ENCODE measurements around the gene TLE1. TPM values are rescaled to one million over a fixed set of nuclear protein-coding genes. Genes with fewer than 3 reads are reported as not detected.
A peak's percentile ranks its signal among the peaks of the same experiment; 100 is the strongest.
"Not testable (repeated sequence)": the region's sequence is repeated elsewhere in the genome, so short reads cannot be mapped to it uniquely, and the experiment has no call there.

The TLE1 gene
- total RNA-seq, 1 donor from 2014 or later: 60.6 TPM

DNA sequence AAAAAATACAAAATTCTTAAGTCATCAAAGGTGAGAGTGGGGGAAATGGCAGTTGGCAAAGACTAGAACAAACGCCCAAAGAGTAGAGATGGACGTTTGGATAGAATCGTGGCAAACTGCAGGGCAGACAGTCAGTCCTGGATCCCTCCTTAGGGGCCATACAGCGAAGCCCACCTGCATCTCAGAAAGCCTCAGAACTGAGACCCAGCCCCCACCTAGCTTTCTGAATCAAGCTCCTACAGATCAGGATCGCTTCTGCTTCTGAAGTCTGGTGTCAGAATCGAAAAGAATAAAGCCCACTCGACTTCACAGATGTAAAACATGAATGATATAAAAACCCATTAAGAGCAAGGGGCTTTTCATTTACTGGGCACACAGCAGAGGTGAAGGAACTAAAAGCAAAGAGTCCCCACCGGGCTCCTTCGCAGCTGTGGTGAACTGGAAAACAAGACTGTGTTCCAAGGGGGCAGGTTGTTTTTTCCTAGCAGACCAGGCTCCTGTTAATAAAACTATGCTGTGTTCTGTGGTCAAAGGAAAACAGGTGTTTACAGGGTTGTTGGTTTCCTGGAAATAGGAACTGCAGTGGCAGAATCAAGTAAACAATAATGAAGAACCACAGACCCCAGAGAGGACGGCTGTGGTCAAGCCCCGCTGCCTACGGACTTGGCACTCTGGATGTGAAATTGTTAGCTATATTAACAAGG, 91.8 kb downstream of the TLE1 start:
- peaks cover 68% of the 10 kb centered on the region for H3K36me3 Mint-ChIP-seq (ENCODE audit: unreplicated experiment)

DNA sequence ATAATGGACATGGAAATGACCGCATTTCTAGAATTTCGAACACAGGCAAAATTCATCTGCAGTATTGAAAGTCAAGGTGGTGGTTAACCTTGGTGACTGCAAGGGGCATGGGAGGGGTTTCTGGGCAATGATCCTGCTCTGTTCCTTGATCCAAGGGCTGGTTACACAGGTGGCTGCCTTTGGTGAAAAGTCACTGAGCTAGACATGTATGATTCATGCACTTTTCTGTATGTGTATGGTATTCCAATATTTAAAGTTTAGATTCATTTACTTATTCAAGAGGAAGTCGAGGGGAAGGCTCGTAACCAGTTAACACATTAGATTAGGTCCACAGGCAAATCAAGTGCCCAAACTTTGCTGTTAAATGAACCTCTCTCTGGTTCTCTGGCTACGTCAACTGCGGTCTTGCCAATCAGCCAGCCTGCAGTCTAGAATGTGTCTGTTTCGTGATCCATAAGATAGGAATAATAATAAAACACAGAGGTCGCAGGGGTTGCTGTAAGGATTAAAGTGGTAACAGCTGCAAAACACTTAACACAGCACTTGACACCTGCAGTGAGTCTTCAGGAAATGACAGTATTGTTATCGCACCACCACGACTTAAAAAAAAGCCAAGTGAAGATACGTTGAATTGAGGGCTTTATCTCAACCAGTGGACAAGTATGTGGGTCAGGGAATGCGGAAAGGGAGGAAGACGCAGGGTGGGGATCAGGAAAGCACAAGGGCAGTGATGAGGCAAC, 92.5 kb downstream of the TLE1 start:
- TF ChIP-seq, protein P1, sequence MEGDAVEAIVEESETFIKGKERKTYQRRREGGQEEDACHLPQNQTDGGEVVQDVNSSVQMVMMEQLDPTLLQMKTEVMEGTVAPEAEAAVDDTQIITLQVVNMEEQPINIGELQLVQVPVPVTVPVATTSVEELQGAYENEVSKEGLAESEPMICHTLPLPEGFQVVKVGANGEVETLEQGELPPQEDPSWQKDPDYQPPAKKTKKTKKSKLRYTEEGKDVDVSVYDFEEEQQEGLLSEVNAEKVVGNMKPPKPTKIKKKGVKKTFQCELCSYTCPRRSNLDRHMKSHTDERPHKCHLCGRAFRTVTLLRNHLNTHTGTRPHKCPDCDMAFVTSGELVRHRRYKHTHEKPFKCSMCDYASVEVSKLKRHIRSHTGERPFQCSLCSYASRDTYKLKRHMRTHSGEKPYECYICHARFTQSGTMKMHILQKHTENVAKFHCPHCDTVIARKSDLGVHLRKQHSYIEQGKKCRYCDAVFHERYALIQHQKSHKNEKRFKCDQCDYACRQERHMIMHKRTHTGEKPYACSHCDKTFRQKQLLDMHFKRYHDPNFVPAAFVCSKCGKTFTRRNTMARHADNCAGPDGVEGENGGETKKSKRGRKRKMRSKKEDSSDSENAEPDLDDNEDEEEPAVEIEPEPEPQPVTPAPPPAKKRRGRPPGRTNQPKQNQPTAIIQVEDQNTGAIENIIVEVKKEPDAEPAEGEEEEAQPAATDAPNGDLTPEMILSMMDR (IDR thresholded peaks at IDR 0.05): no peak
- Mint-ChIP-seq H3K36me3 (ENCODE audit: unreplicated experiment) (peaks cover 68% of the 10 kb centered on the region), H3K4me3 (ENCODE audit: unreplicated experiment) (no peak overlapping the region), H3K9me3 (ENCODE audit: unreplicated experiment) (peaks cover 5% of the 10 kb centered on the region), H3K27me3 (ENCODE audit: unreplicated experiment) (no peaks in the 10 kb centered on the region), H3K4me1 (ENCODE audit: unreplicated experiment) (peaks cover 61% of the 10 kb centered on the region), H3K27ac (ENCODE audit: unreplicated experiment) (peak overlapping the region; percentile 73)
- no peak for DNase-seq (ENCODE audit: extremely low spot score, unreplicated experiment)

More for the DNA sequence above, 91.8 kb downstream of the TLE1 start:
- peaks cover 67% of the 10 kb centered on the region for H3K4me1 Mint-ChIP-seq (ENCODE audit: unreplicated experiment)
- TF ChIP-seq, protein P1 (IDR thresholded peaks at IDR 0.05): no peak
- H3K9me3 Mint-ChIP-seq (ENCODE audit: unreplicated experiment): peaks cover 5% of the 10 kb centered on the region
- H3K27me3 Mint-ChIP-seq (ENCODE audit: unreplicated experiment): no peaks in the 10 kb centered on the region
- no peak for DNase-seq (ENCODE audit: extremely low spot score, unreplicated experiment)
- no peak overlapping the region for H3K27ac Mint-ChIP-seq (ENCODE audit: unreplicated experiment)
- no peak overlapping the region for H3K4me3 Mint-ChIP-seq (ENCODE audit: unreplicated experiment)

DNA sequence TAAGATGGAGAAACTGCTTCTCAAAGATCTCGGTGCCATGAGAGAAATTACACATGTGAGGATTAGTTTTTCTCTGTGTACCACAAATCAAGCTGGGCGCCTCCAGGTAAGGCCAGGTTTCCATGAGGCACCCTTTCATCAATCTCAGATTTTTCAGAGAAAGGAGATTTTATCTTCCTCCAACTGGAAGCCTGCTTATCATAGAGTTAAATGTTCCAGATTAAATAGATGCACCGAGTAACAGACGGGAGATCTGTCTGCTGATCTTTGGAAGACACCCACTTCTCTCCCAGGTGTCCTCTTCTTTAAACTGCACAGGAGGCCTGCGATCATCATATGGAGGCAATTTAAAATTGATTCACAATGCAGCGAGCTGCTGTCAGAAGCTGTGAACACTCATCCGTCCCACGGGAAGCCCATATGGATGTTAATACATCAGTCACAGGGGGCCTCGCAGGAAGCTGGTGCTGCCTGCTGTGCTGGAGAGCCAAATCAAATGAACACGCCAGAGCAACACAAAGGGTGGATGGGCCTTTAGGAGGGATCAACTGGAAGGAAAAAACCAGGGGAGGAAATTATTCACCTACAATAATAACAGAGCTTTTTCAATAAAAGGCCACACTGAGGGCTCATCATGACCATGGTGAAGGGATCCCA, 93.3 kb downstream of the TLE1 start:
- H3K9me3 Mint-ChIP-seq (ENCODE audit: unreplicated experiment): peaks cover 5% of the 10 kb centered on the region
- peaks cover 71% of the 10 kb centered on the region for H3K36me3 Mint-ChIP-seq (ENCODE audit: unreplicated experiment)
- DNase-seq (ENCODE audit: extremely low spot score, unreplicated experiment): no peak
- H3K4me3 Mint-ChIP-seq (ENCODE audit: unreplicated experiment): no peak overlapping the region
- TF ChIP-seq, protein P1 (IDR thresholded peaks at IDR 0.05): no peak
- peaks cover 53% of the 10 kb centered on the region for H3K4me1 Mint-ChIP-seq (ENCODE audit: unreplicated experiment)
- no peaks in the 10 kb centered on the region for H3K27me3 Mint-ChIP-seq (ENCODE audit: unreplicated experiment)
- H3K27ac Mint-ChIP-seq (ENCODE audit: unreplicated experiment): peak overlapping the region; percentile 73

DNA sequence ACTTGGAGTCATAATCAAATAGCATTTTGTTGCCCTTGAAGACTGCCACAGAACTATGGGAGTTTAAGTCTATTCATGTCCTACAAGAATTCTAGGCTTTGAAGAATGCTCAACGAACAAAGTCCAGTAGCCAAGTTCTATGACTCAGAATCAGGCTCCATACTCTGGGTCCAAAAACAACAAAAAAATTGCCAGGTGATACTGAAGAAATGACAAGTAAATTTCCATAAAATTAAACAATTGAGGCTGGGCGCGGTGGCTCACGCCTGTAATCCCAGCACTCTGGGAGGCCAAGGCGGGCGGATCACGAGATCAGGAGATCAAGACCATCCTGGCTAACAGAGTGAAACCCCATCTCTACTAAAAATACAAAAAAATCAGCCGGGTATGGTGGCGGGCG, 94.1 kb downstream of the TLE1 start:
- Mint-ChIP-seq H3K27ac (ENCODE audit: unreplicated experiment) (peak overlapping the region; percentile 12), H3K36me3 (ENCODE audit: unreplicated experiment) (peaks cover 75% of the 10 kb centered on the region)
- not testable (repeated sequence) for H3K9me3 Mint-ChIP-seq (ENCODE audit: unreplicated experiment)

DNA sequence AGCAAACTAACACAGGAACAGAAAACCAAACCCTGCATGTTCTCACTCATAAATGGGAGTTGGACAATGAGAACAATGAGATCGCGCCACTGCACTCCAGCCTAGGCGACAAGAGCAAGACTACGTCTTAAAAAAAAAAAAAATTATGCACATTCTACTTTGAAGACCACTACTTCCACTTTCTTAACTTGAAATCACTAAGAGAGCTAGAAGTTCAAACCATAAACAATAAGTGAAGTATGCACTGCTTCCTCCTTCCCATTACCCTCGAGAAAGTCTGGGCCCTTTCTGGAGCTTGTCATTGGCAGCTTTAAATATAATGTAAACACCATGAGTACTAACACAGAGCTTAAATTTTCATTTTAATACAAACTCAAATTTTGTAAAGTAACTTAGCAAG, 94.9 kb downstream of the TLE1 start:
- H3K27me3 Mint-ChIP-seq (ENCODE audit: unreplicated experiment): no peaks in the 10 kb centered on the region
- no peak overlapping the region for H3K27ac Mint-ChIP-seq (ENCODE audit: unreplicated experiment)
- H3K36me3 Mint-ChIP-seq (ENCODE audit: unreplicated experiment): peaks cover 77% of the 10 kb centered on the region
- H3K4me3 Mint-ChIP-seq (ENCODE audit: unreplicated experiment): no peak overlapping the region
- DNase-seq (ENCODE audit: extremely low spot score, unreplicated experiment): no peak
- H3K9me3 Mint-ChIP-seq (ENCODE audit: unreplicated experiment): peaks cover 5% of the 10 kb centered on the region
- TF ChIP-seq, protein P1 (IDR thresholded peaks at IDR 0.05): no peak
- peaks cover 42% of the 10 kb centered on the region for H3K4me1 Mint-ChIP-seq (ENCODE audit: unreplicated experiment)

More for the DNA sequence above, 94.1 kb downstream of the TLE1 start:
- not testable (repeated sequence) for H3K4me3 Mint-ChIP-seq (ENCODE audit: unreplicated experiment); H3K27me3 Mint-ChIP-seq (ENCODE audit: unreplicated experiment); DNase-seq (ENCODE audit: extremely low spot score, unreplicated experiment)
- peaks cover 47% of the 10 kb centered on the region for H3K4me1 Mint-ChIP-seq (ENCODE audit: unreplicated experiment)

All from osteocyte (in vitro differentiated cells).